ENCODE results near the gene NOTCH1. TPM values are rescaled to one million over a fixed set of nuclear protein-coding genes. Genes with fewer than 3 reads are reported as not detected.

The NOTCH1 gene
- total and polyA plus RNA-seq, 2 of the 4 experiments (the other 2 are of a cell fraction), result 1.8 to 6.0 TPM

GRCh38 chr9:136453326-136453725, 92.5 kb downstream of the NOTCH1 start:
- H3K36me3 ChIP-seq (ENCODE audit: control insufficient read depth, insufficient read depth, low read length), result peaks cover 77% of the 10 kb centered on the region
- CTCF ChIA-PET, result no interaction called here
- dilution Hi-C loops (cut with HindIII; ENCODE audit: low sequenced_read_pairs, unreplicated experiment), result no loop called here

More at GRCh38 chr9:136453326-136453725, 92.5 kb downstream of the NOTCH1 start:
- Histone ChIP-seq H2BK120ac (ENCODE audit: low read depth, low read length) (no peak overlapping the region), H3K4me3 (ENCODE audit: insufficient read depth, low read depth, low read length) (no peak overlapping the region), H3K9me3 (ENCODE audit: control insufficient read depth, insufficient read depth, low read length) (no peaks in the 10 kb centered on the region), H4K91ac (ENCODE audit: insufficient read depth, low read depth, low read length) (no peak overlapping the region), H3K4ac (ENCODE audit: low read depth, low read length) (no peak overlapping the region), H3K4me1 (ENCODE audit: control insufficient read depth, insufficient read depth, low read length) (no peaks in the 10 kb centered on the region), H3K56ac (ENCODE audit: extremely low read depth, insufficient read depth, low read length) (no peak overlapping the region), H3K4me2 (ENCODE audit: low read depth, low read length) (no peak overlapping the region), H2BK20ac (ENCODE audit: low read depth, low read length) (no peak overlapping the region), H2AK5ac (ENCODE audit: low read depth, low read length) (no peak overlapping the region), H3K9ac (ENCODE audit: low read depth, low read length) (no peak overlapping the region), H3K23ac (ENCODE audit: low read depth, low read length) (no peak overlapping the region), H3K14ac (replicated peaks; ENCODE audit: low read depth, low read length) (no peak overlapping the region), H3K18ac (ENCODE audit: low read depth, low read length) (no peak overlapping the region), H2BK15ac (ENCODE audit: low read depth, low read length) (no peak overlapping the region), H3K27ac (ENCODE audit: insufficient read depth, low read length) (no peak overlapping the region), H4K5ac (ENCODE audit: low read depth, low read length) (no peak overlapping the region), H4K20me1 (ENCODE audit: insufficient read depth, low read length) (peaks cover 14% of the 10 kb centered on the region), H3K79me1 (ENCODE audit: low read depth in 1 of 2, low read length in 2 of 2) (peaks cover 11 to 25% of the 10 kb centered on the region in 2 experiments; a peak in 2 of 4 replicates), H3K9me1 (ENCODE audit: insufficient read depth, low read length) (no peaks in the 10 kb centered on the region), H2AFZ (replicated peaks; ENCODE audit: low read length, poor library complexity) (no peak overlapping the region), H4K8ac (ENCODE audit: low read depth in 2 of 2, low read length in 2 of 2) (no peak overlapping the region), H3K27me3 (ENCODE audit: control insufficient read depth, insufficient read depth, low read length) (no peaks in the 10 kb centered on the region), H2AK9ac (replicated peaks; ENCODE audit: low read depth, low read length, poor library complexity) (no peak overlapping the region), H2BK5ac (ENCODE audit: low read depth, low read length, poor library complexity, severe bottlenecking) (no peak overlapping the region)
- BruUV-seq (replicated peaks), result no TSS peak
- DNase-seq (no peak), ATAC-seq (ENCODE audit: low read depth) (no peak)
- no peak for TF ChIP-seq POLR2A (IDR thresholded peaks at IDR 0.05; ENCODE audit: low read depth, low read length)
- WGBS, 2 experiments (ENCODE audit: extremely low coverage in 2 of 2, insufficient read length in 1 of 2), result 95% methylated on average over 9 of the region's 11 CpGs; no CpG with 5 or more reads in 1 of the 2 experiments
- in situ Hi-C loops (cut with MboI; ENCODE audit: low sequenced_read_pairs) (no loop called here), intact Hi-C loops (cut with micrococcal nuclease) (no loop called here)
- POLR2A ChIA-PET (ENCODE audit: unreplicated experiment), result no interaction called here

Data from IMR-90 (cell line).